Peyer's patch (tissue), 4 donors: ENCODE data around the gene CDON. TPM values are rescaled to one million over a fixed set of nuclear protein-coding genes. Genes with fewer than 3 reads are reported as not detected.

Experiments used
- DNase-seq, 3 donors: peaks; one replicate each; pipeline ENCODE4 v3.0.0-alpha.2; 2017 to 2019
- H3K27ac ChIP-seq, 4 donors: fragments of 200-600 bp; sonication (generic); one replicate each; pipeline ENCODE4 v1.5.1; 2016 to 2019
- H3K27me3 ChIP-seq, 2 donors: fragments of 200-600 bp; sonication (generic); one replicate each; pipeline ENCODE4 v1.5.1; 2019
- H3K36me3 ChIP-seq, 3 donors: fragments of 200-600 bp; sonication (generic); one replicate each; pipeline ENCODE4 v1.5.1; 2016 to 2019
- H3K4me1 ChIP-seq, 4 donors: fragments of 200-600 bp; sonication (generic); one replicate each; pipeline ENCODE4 v1.5.1; 2016 to 2019
- H3K4me3 ChIP-seq, 4 donors: fragments of 200-600 bp; sonication (generic); 1 replicate in 3 of 4; 2 replicates in 1 of 4; pipeline ENCODE4 v1.5.1; 2016 to 2019; ENCODE audit warnings: mild to moderate bottlenecking in 1 of 4
- H3K9me3 ChIP-seq, 4 donors: fragments of 200-600 bp; sonication (generic); one replicate each; pipeline ENCODE4 v1.5.1; 2016 to 2019; ENCODE audit warnings: mild to moderate bottlenecking in 1 of 4
- CTCF ChIP-seq, 6 experiments: fragments of 450-650 bp in 4 of 6; fragments of 200-600 bp in 2 of 6; sonication (generic) in 1 of 6; IDR thresholded peaks; one replicate each; pipeline ENCODE4 v1.5.1; 2017 to 2019; ENCODE audit warnings: antibody characterized with exemption in 6 of 6, mild to moderate bottlenecking in 3 of 6, moderate library complexity in 1 of 6
- POLR2A ChIP-seq, 2 donors: fragments of 450-650 bp; IDR thresholded peaks; one replicate each; pipeline ENCODE4 v1.5.1; 2017; ENCODE audit warnings: antibody characterized with exemption in 2 of 2, mild to moderate bottlenecking in 2 of 2, moderate library complexity in 2 of 2
- total RNA-seq, 4 donors: library from RNA; depleted of rRNA; stranded (reverse); fragments of >200 nt; gene quantifications; one replicate each; pipeline ENCODE4 v1.1.0, GENCODE V29; 2016

The CDON gene
- total RNA-seq, 4 donors from 2014 or later = 1.9 to 8.0 (median 3.8) TPM

GRCh38 chr11:126011754-126012153 is 50.9 kb downstream of the CDON start:
- TF ChIP-seq CTCF (IDR thresholded peaks at IDR 0.05) (no peak), POLR2A (IDR thresholded peaks at IDR 0.05) (no peak)
- no peak for DNase-seq
- Histone ChIP-seq H3K36me3 (no peaks in the 10 kb centered on the region), H3K27ac (no peak overlapping the region), H3K27me3 (no peaks in the 10 kb centered on the region), H3K4me1 (no peaks in the 10 kb centered on the region), H3K4me3 (no peak overlapping the region), H3K9me3 (no peaks in the 10 kb centered on the region)

GRCh38 chr11:126011265-126011664 is 51.4 kb downstream of the CDON start:
- no peaks in the 10 kb centered on the region for H3K36me3 ChIP-seq
- no peak overlapping the region for H3K27ac ChIP-seq
- no peaks in the 10 kb centered on the region for H3K4me1 ChIP-seq
- no peaks in the 10 kb centered on the region for H3K9me3 ChIP-seq
- H3K27me3 ChIP-seq = no peaks in the 10 kb centered on the region
- H3K4me3 ChIP-seq = no peak overlapping the region
- TF ChIP-seq POLR2A (IDR thresholded peaks at IDR 0.05) = no peak
- TF ChIP-seq CTCF (IDR thresholded peaks at IDR 0.05) = no peak
- DNase-seq = no peak

GRCh38 chr11:126008956-126009355 is 53.7 kb downstream of the CDON start:
- no peak overlapping the region for H3K4me3 ChIP-seq
- no peaks in the 10 kb centered on the region for H3K4me1 ChIP-seq
- H3K27me3 ChIP-seq = no peaks in the 10 kb centered on the region
- no peak for DNase-seq
- no peaks in the 10 kb centered on the region for H3K36me3 ChIP-seq
- no peak overlapping the region for H3K27ac ChIP-seq
- TF ChIP-seq POLR2A (IDR thresholded peaks at IDR 0.05) (no peak), CTCF (IDR thresholded peaks at IDR 0.05) (no peak)
- no peaks in the 10 kb centered on the region for H3K9me3 ChIP-seq

- H3K4me1 ChIP-seq = no peaks in the 10 kb centered on the region
- H3K36me3 ChIP-seq = no peaks in the 10 kb centered on the region
- peak in 1 of 3 donors; percentile 53 for DNase-seq
- H3K27me3 ChIP-seq = no peaks in the 10 kb centered on the region
- no peak overlapping the region for H3K27ac ChIP-seq
- TF ChIP-seq CTCF (IDR thresholded peaks at IDR 0.05) = no peak
- TF ChIP-seq POLR2A (IDR thresholded peaks at IDR 0.05) = no peak
- no peaks in the 10 kb centered on the region for H3K9me3 ChIP-seq
- H3K4me3 ChIP-seq = no peak overlapping the region
These were observed 55.4 kb downstream of the CDON start for GRCh38 chr11:126007238-126007637.

- H3K27ac ChIP-seq = no peak overlapping the region
- H3K27me3 ChIP-seq = no peaks in the 10 kb centered on the region
- no peak overlapping the region for H3K4me3 ChIP-seq
- no peaks in the 10 kb centered on the region for H3K36me3 ChIP-seq
- no peaks in the 10 kb centered on the region for H3K4me1 ChIP-seq
- TF ChIP-seq POLR2A (IDR thresholded peaks at IDR 0.05) (no peak), CTCF (IDR thresholded peaks at IDR 0.05) (no peak)
- H3K9me3 ChIP-seq = no peaks in the 10 kb centered on the region
- no peak for DNase-seq
These were observed 56.6 kb downstream of the CDON start for GRCh38 chr11:126006068-126006467.

- no peaks in the 10 kb centered on the region for H3K4me1 ChIP-seq
- TF ChIP-seq CTCF (IDR thresholded peaks at IDR 0.05) (no peak), POLR2A (IDR thresholded peaks at IDR 0.05) (no peak)
- no peak overlapping the region for H3K4me3 ChIP-seq
- no peak for DNase-seq
- H3K27me3 ChIP-seq = no peaks in the 10 kb centered on the region
- H3K36me3 ChIP-seq = no peaks in the 10 kb centered on the region
- no peaks in the 10 kb centered on the region for H3K9me3 ChIP-seq
- H3K27ac ChIP-seq = no peak overlapping the region
These were observed 60.5 kb downstream of the CDON start for GRCh38 chr11:126002181-126002580.
